Omental fat pad (tissue), 4 donors: ENCODE measurements around the gene GPER1. TPM values are rescaled to one million over a fixed set of nuclear protein-coding genes. Genes with fewer than 3 reads are reported as not detected.
A peak's percentile ranks its signal among the peaks of the same experiment; 100 is the strongest.

Experiments used
- ATAC-seq: fragments of 150-250 bp; one replicate; pipeline ENCODE4 v1.9.1; 2016; ENCODE audit warnings: mild to moderate bottlenecking, moderate library complexity; ENCODE audit not compliant: low FRiP score
- DNase-seq: peaks from one replicate; pipeline ENCODE4 v3.0.0-alpha.2; 2019; ENCODE audit warnings: low spot score
- CTCF ChIP-seq, 3 donors: fragments of 450-650 bp; IDR thresholded peaks; one replicate each; pipeline ENCODE4 v1.5.1; 2016 to 2017; ENCODE audit warnings: antibody characterized with exemption in 3 of 3, mild to moderate bottlenecking in 3 of 3, moderate library complexity in 2 of 3
- total RNA-seq, 4 donors: library from RNA; depleted of rRNA; stranded (reverse); fragments of >200 nt; gene quantifications; one replicate each; pipeline ENCODE4 v1.1.0, GENCODE V29; 2016

GPER1 gene
- total RNA-seq, 4 donors from 2014 or later: 3.2 to 18.9 (median 4.1) TPM

DNA sequence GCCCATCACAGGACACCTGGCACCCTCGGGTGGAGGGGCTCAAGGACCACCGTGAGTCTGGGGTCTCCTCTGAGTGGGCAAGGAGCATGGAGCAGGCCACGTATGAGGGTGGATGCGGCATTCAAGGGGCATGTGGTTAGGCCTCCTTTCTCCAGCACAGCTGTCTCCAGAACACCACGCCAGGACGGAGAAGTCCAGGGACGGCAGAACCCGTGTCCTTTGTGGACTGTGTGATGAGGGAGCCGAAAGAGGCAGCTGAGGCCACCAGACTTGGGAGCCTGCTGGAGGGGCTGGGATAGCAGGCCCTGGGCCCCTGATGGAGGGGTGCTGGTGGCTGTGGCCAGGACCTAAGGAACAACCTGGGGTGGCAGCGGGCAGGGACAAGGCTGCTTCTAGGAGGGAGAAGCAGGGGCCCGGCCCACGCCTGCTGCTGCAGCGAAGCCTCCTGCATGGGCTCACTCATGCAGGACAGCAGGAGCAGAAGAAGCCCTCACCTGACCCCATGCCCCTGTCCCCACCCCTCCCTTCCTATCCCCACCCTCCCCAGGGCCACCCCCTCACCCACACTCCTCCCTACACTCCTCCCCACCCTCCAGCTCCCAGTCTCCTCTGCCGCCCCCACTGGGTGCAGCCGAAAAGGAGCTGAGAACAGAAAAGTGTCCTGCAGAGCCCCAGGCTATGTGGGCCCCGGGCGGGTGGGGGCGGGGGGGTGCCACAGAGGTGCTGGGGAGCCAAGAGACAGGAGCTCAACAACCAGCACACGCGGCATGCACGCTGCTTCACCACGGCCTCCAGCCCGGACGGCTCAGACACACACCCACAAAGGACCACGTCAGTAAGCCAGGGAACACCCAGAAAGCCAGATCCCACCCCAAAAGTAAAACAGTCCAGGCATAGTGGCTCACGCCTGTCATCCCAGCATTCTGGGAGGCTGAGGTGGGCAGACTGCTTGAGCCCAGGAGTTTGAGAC, 42.4 kb downstream of the GPER1 start:
- DNase-seq: peak; percentile 2
- no peak for ATAC-seq
- TF ChIP-seq CTCF (IDR thresholded peaks at IDR 0.05): no peak

DNA sequence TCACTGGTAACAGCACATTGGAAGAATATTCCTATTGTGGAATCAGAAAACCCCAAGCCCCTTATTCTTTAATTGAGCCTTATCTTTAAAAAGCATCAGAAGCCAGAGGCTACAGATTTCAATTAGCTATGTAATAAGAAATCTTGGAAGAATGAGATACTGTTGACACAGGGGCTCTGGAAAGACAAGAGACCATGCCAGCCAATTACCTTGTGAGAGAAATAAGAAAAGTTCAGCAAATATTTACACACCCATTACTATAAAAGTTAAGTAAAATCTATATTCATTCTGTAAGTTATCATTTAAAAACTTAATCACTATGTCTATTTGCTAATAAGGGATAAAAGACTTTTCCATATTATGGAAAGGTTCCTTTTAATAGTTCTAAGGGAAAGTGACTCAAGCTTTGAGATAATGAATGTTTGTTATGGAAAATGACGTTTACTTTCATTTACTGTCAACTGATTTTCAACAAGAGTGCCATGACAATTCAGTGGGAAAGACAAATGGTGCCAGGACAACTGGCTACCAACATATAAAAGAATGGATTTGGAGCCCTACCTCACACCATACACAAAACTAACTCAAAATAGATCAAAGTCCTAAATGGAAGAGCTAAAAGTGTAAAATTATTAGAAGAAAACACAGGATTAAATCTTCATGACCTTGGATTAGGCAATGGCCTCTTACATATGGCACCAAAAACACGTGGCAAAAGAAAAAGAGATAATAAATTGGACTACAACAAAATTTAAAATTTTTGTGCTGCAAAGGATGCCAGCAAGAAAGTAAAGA, 43.8 kb downstream of the GPER1 start:
- TF ChIP-seq CTCF (IDR thresholded peaks at IDR 0.05): no peak
- ATAC-seq: no peak
- DNase-seq: no peak

- DNase-seq (no peak), ATAC-seq (no peak)
- no peak for TF ChIP-seq CTCF (IDR thresholded peaks at IDR 0.05)
Observed at GRCh38 chr7:1134951-1135350, 47.0 kb downstream of the GPER1 start.

GRCh38 chr7:1136841-1137516, 49.1 kb downstream of the GPER1 start:
- TF ChIP-seq CTCF (IDR thresholded peaks at IDR 0.05): no peak
- peak; percentile 11 for DNase-seq
- no peak for ATAC-seq

GRCh38 chr7:1137517-1138167, 49.7 kb downstream of the GPER1 start:
- ATAC-seq (peak; percentile 94), DNase-seq (peak; percentile 19)
- no peak for TF ChIP-seq CTCF (IDR thresholded peaks at IDR 0.05)

DNA sequence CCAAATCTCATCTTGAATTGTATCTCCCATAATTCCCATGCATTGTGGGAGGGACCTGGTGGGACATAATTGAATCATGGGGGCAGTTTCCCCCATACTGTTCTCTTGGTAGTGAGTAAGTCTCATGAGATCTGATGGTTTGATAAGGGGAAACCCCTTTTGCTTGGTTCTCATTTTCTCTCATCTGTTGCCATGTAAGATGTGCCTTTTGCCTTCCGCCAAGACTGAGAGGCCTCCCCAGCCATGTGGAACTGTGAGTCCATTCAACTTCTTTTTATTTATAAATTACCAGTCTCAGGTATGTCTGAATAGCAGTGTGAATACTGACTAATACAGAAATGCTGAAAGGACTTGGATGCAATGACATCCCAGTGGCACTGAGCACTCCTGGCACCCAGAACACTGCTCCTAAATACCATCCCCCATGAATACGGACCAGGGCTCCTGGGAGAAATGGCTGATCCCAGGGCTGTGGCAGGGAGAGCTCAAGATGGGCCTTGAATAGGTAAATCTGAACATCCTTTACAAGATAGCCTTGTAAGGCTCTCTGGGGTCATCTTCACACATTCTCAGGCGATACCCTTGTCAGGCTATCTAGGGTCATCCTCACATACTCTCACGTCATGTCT, 52.7 kb downstream of the GPER1 start:
- DNase-seq (no peak), ATAC-seq (no peak)
- no peak for TF ChIP-seq CTCF (IDR thresholded peaks at IDR 0.05)
